Colonic mucosa (tissue), 4 donors: Measurements from ENCODE around the gene AMIGO1. TPM values are rescaled to one million over a fixed set of nuclear protein-coding genes. Genes with fewer than 3 reads are reported as not detected.

Source experiments
- DNase-seq: peaks from one replicate; pipeline ENCODE4 v3.0.0-alpha.2; 2020
- H3K27ac ChIP-seq: fragments of 200-600 bp; one replicate; pipeline ENCODE4 v1.8.0; 2021
- H3K27me3 ChIP-seq: fragments of 200-600 bp; one replicate; pipeline ENCODE4 v1.8.0; 2021
- H3K36me3 ChIP-seq: fragments of 200-600 bp; one replicate; pipeline ENCODE4 v1.8.0; 2021
- H3K4me1 ChIP-seq: fragments of 200-600 bp; one replicate; pipeline ENCODE4 v1.8.0; 2021; ENCODE audit warnings: mild to moderate bottlenecking
- H3K4me3 ChIP-seq: fragments of 200-600 bp; one replicate; pipeline ENCODE4 v1.8.0; 2021
- H3K9ac ChIP-seq, 2 donors: one replicate each; pipeline ENCODE4 v1.7.0; 2013; ENCODE audit warnings: control low read depth in 2 of 2, low read depth in 2 of 2, low read length in 2 of 2
- H3K9me3 ChIP-seq: fragments of 200-600 bp; one replicate; pipeline ENCODE4 v1.8.0; 2021
- CTCF ChIP-seq: fragments of 200-600 bp; IDR thresholded peaks from one replicate; pipeline ENCODE4 v1.8.0; 2022; ENCODE audit warnings: antibody characterized with exemption, mild to moderate bottlenecking
- intact Hi-C: fragments of 100-400 bp; cut with DNase I; formaldehyde crosslinking; loops from one replicate; pipeline ENCODE4 v1.14.1; 2022
- total RNA-seq, 2 donors: library from RNA; stranded (reverse); fragmentation: NEBNext Ultra II Directional in 1 of 2; extraction: Animal tissue kit (Norgen Biotek cat#: 25700) in 1 of 2; gene quantifications; one replicate each; pipeline ENCODE4 v1.2.1, GENCODE V29; 2021
- donor health status: healthy.
- donor health status: DM: no; HTN: no; CAD: no.
- donor health status: DM: no; HTN: no; CAD: no.

The AMIGO1 gene
- total RNA-seq, 2 donors from 2014 or later, result 2.5 to 3.9 TPM

- Histone ChIP-seq H3K9me3 (no peaks in the 10 kb centered on the region), H3K9ac (no peak overlapping the region), H3K27me3 (peaks cover 38% of the 10 kb centered on the region), H3K4me3 (no peak overlapping the region), H3K36me3 (no peaks in the 10 kb centered on the region), H3K27ac (no peak overlapping the region), H3K4me1 (no peaks in the 10 kb centered on the region)
- no peak for TF ChIP-seq CTCF
- intact Hi-C loops, result no loop called here
- DNase-seq, result no peak
Measured at GRCh38 chr1:109468061-109468460, 41.5 kb downstream of the AMIGO1 start.

GRCh38 chr1:109467301-109467777 lies 42.2 kb downstream of the AMIGO1 start:
- Histone ChIP-seq H3K4me1 (no peaks in the 10 kb centered on the region), H3K27ac (no peak overlapping the region), H3K36me3 (no peaks in the 10 kb centered on the region), H3K4me3 (peak overlapping the region; percentile 63), H3K9ac (no peak overlapping the region), H3K27me3 (peaks cover 41% of the 10 kb centered on the region), H3K9me3 (no peaks in the 10 kb centered on the region)
- DNase-seq, result no peak
- no peak for TF ChIP-seq CTCF
- intact Hi-C loops, result no loop called here

- H3K36me3 ChIP-seq, result no peaks in the 10 kb centered on the region
- peaks cover 41% of the 10 kb centered on the region for H3K27me3 ChIP-seq
- peak; percentile 45 for DNase-seq
- no peaks in the 10 kb centered on the region for H3K4me1 ChIP-seq
- intact Hi-C loops, result no loop called here
- peak within 1 kb of the TSS; percentile 63 for H3K4me3 ChIP-seq
- no peaks in the 10 kb centered on the region for H3K9me3 ChIP-seq
- peak within 1 kb of the TSS in 1 of 2 donors; percentile 43 for H3K9ac ChIP-seq
- TF ChIP-seq CTCF, result no peak
- no peak within 1 kb of the TSS for H3K27ac ChIP-seq
Measured at GRCh38 chr1:109466452-109467300, 42.9 kb downstream of the AMIGO1 start, which contains the start of gene SYPL2. Gene SYPL2 (plus strand): TSS chr1:109466546. CDS start chr1:109466844, 298 bp downstream.

GRCh38 chr1:109466125-109466451 lies 43.4 kb downstream of the AMIGO1 start:
- Histone ChIP-seq H3K9me3 (no peaks in the 10 kb centered on the region), H3K9ac (peak overlapping the region in 1 of 2 donors; percentile 43), H3K4me3 (peak overlapping the region; percentile 63), H3K4me1 (no peaks in the 10 kb centered on the region), H3K27me3 (peaks cover 41% of the 10 kb centered on the region), H3K36me3 (no peaks in the 10 kb centered on the region), H3K27ac (no peak overlapping the region)
- TF ChIP-seq CTCF, result no peak
- intact Hi-C loops, result no loop called here
- DNase-seq, result no peak

- no peak overlapping the region for H3K4me3 ChIP-seq
Measured at GRCh38 chr1:109457819-109458218, 51.7 kb downstream of the AMIGO1 start.

More at GRCh38 chr1:109457819-109458218, 51.7 kb downstream of the AMIGO1 start:
- no peaks in the 10 kb centered on the region for H3K9me3 ChIP-seq
- H3K36me3 ChIP-seq, result no peaks in the 10 kb centered on the region
- TF ChIP-seq CTCF, result no peak
- H3K27me3 ChIP-seq, result peaks cover 1% of the 10 kb centered on the region
- no peaks in the 10 kb centered on the region for H3K4me1 ChIP-seq
- H3K27ac ChIP-seq, result no peak overlapping the region
- no peak for DNase-seq
- H3K9ac ChIP-seq, result no peak overlapping the region
- intact Hi-C loops, result no loop called here
